ENCODE results near the gene TKT. TPM values are rescaled to one million over a fixed set of nuclear protein-coding genes. Genes with fewer than 3 reads are reported as not detected.

Gene TKT
- total and polyA plus RNA-seq, 2 of the 13 experiments (the other 11 are each of a cell fraction or from before 2014, with no cell fraction given) = 150 to 238 TPM

- TF ChIP-seq NONO (IDR thresholded peaks at IDR 0.05) = no peak
- 0 out of 2 replicates have a peak, but pooled peaks have one; percentile 35 for TF ChIP-seq NONO (CRISPR knock-in tag; conservative IDR thresholded peaks at IDR 0.05)
- no peak for TF ChIP-seq ZNF7 (CRISPR knock-in tag; IDR thresholded peaks at IDR 0.05)
- TF ChIP-seq ESRRA (CRISPR knock-in tag; IDR thresholded peaks at IDR 0.05; ENCODE audit: low read depth) = no peak
- peak; percentile 14; the same call in 1 of the 2 replicates for TF ChIP-seq ELF1 (CRISPR knock-in tag; IDR thresholded peaks at IDR 0.05)
- TF ChIP-seq MBNL3 (CRISPR knock-in tag; conservative IDR thresholded peaks at IDR 0.05) = no peak
- TF ChIP-seq RARA (CRISPR knock-in tag; IDR thresholded peaks at IDR 0.05) = peak; percentile 20
- TF ChIP-seq FIP1L1 (IDR thresholded peaks at IDR 0.05; ENCODE audit: borderline replicate concordance, insufficient read depth, low read depth, low read length) = no peak
- TF ChIP-seq ZNF446 (CRISPR knock-in tag; IDR thresholded peaks at IDR 0.05) = no peak
- TF ChIP-seq HNF4A (CRISPR knock-in tag; IDR thresholded peaks at IDR 0.05) = peak; percentile 63
- TF ChIP-seq, protein P1, sequence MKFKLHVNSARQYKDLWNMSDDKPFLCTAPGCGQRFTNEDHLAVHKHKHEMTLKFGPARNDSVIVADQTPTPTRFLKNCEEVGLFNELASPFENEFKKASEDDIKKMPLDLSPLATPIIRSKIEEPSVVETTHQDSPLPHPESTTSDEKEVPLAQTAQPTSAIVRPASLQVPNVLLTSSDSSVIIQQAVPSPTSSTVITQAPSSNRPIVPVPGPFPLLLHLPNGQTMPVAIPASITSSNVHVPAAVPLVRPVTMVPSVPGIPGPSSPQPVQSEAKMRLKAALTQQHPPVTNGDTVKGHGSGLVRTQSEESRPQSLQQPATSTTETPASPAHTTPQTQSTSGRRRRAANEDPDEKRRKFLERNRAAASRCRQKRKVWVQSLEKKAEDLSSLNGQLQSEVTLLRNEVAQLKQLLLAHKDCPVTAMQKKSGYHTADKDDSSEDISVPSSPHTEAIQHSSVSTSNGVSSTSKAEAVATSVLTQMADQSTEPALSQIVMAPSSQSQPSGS (CRISPR knock-in tag; IDR thresholded peaks at IDR 0.05) = 0 out of 2 replicates have a peak, but pooled peaks have one; percentile 10
- TF ChIP-seq MAF1 (CRISPR knock-in tag; IDR thresholded peaks at IDR 0.05; ENCODE audit: borderline replicate concordance) = 0 out of 2 replicates have a peak, but pooled peaks have one; percentile 35
- 0 out of 2 replicates have a peak, but pooled peaks have one; percentile 38 for TF ChIP-seq ZNF253 (CRISPR knock-in tag; IDR thresholded peaks at IDR 0.05; ENCODE audit: borderline replicate concordance)
- TF ChIP-seq NFE2L1 (CRISPR knock-in tag; IDR thresholded peaks at IDR 0.05; ENCODE audit: borderline replicate concordance) = no peak
- 0 out of 2 replicates have a peak, but pooled peaks have one; percentile 14 for TF ChIP-seq STAG1 (CRISPR knock-in tag; IDR thresholded peaks at IDR 0.05)
- TF ChIP-seq ZNF792 (CRISPR knock-in tag; IDR thresholded peaks at IDR 0.05) = 0 out of 2 replicates have a peak, but pooled peaks have one; percentile 36
- no peak for TF ChIP-seq MTF2 (CRISPR knock-in tag; IDR thresholded peaks at IDR 0.05; ENCODE audit: borderline replicate concordance)
- peak; percentile 61; the same call in 1 of the 2 replicates for TF ChIP-seq MED1 (CRISPR knock-in tag; IDR thresholded peaks at IDR 0.05)
- TF ChIP-seq ZNF772 (CRISPR knock-in tag; IDR thresholded peaks at IDR 0.05) = no peak
- peak in 1 of 2 experiments; percentile 12; a peak in 1 of 4 replicates for TF ChIP-seq POLR2A (IDR thresholded peaks at IDR 0.05; ENCODE audit: insufficient read depth in 1 of 2, low read depth in 2 of 2, low read length in 2 of 2)
- TF ChIP-seq RBAK (CRISPR knock-in tag; IDR thresholded peaks at IDR 0.05) = no peak
- TF ChIP-seq, protein P2, sequence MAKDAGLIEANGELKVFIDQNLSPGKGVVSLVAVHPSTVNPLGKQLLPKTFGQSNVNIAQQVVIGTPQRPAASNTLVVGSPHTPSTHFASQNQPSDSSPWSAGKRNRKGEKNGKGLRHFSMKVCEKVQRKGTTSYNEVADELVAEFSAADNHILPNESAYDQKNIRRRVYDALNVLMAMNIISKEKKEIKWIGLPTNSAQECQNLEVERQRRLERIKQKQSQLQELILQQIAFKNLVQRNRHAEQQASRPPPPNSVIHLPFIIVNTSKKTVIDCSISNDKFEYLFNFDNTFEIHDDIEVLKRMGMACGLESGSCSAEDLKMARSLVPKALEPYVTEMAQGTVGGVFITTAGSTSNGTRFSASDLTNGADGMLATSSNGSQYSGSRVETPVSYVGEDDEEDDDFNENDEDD (CRISPR knock-in tag; IDR thresholded peaks at IDR 0.05; ENCODE audit: borderline replicate concordance) = 0 out of 2 replicates have a peak, but pooled peaks have one; percentile 12
- TF ChIP-seq ZNF460 (CRISPR knock-in tag; IDR thresholded peaks at IDR 0.05; ENCODE audit: borderline replicate concordance) = no peak
- TF ChIP-seq PHF21A (CRISPR knock-in tag; IDR thresholded peaks at IDR 0.05) = peak; percentile 82
- TF ChIP-seq ZKSCAN8 (CRISPR knock-in tag; IDR thresholded peaks at IDR 0.05; ENCODE audit: borderline replicate concordance) = no peak
- peak; percentile 40; the same call in 1 of the 2 replicates for TF ChIP-seq ZNF326 (CRISPR knock-in tag; IDR thresholded peaks at IDR 0.05; ENCODE audit: borderline replicate concordance)
Measured at GRCh38 chr3:53222183-53222901, 33.5 kb downstream of the TKT start (continued).
